HG03457 (cell line): ENCODE measurements around the gene GNE.
"Not testable (repeated sequence)": the region's sequence is repeated elsewhere in the genome, so short reads cannot be mapped to it uniquely, and the experiment has no call there.

ENCODE experiments used
- ATAC-seq: cut with Tn5 transposase; IDR thresholded peaks from one replicate; pipeline ENCODE4 v1.9.1; 2021; ENCODE audit warnings: moderate number of reproducible peaks; ENCODE audit not compliant: unreplicated experiment

GNE gene

GRCh38 chr9:36211510-36211909 is 46.7 kb downstream of the GNE start:
- ATAC-seq: no peak

GRCh38 chr9:36210722-36211121 is 47.5 kb downstream of the GNE start:
- no peak for ATAC-seq

GRCh38 chr9:36208521-36209253 is 49.6 kb downstream of the GNE start:
- ATAC-seq: no peak

GRCh38 chr9:36207546-36208012 is 50.7 kb downstream of the GNE start:
- ATAC-seq: no peak

GRCh38 chr9:36207016-36207415 is 51.2 kb downstream of the GNE start:
- no peak for ATAC-seq

- no peak for ATAC-seq
Measured at GRCh38 chr9:36204906-36205547, 53.2 kb downstream of the GNE start.

- ATAC-seq: no peak
Measured at GRCh38 chr9:36194326-36195000, 63.8 kb downstream of the GNE start.

- no peak for ATAC-seq
Measured at GRCh38 chr9:36193023-36193422, 65.2 kb downstream of the GNE start.

GRCh38 chr9:36192196-36192595 is 66.1 kb downstream of the GNE start:
- ATAC-seq: no peak

- no peak for ATAC-seq
Measured at GRCh38 chr9:36191686-36192085, 66.6 kb downstream of the GNE start.

GRCh38 chr9:36191290-36191645 is 67.0 kb downstream of the GNE start:
- peak; percentile 2 for ATAC-seq

- peak; percentile 92 for ATAC-seq
Measured at GRCh38 chr9:36190388-36191289, 67.6 kb downstream of the GNE start, which contains the start of gene CLTA. CLTA (plus strand) TSS chr9:36190921; CDS start chr9:36191057, 136 bp downstream.

GRCh38 chr9:36189976-36190375 is 68.3 kb downstream of the GNE start:
- no peak for ATAC-seq

GRCh38 chr9:36188212-36188611 is 70.0 kb downstream of the GNE start:
- ATAC-seq: no peak

GRCh38 chr9:36187414-36187813 is 70.8 kb downstream of the GNE start:
- no peak for ATAC-seq

- ATAC-seq: not testable (repeated sequence)
Measured at GRCh38 chr9:36180243-36180642, 78.0 kb downstream of the GNE start.

- no peak for ATAC-seq
Measured at GRCh38 chr9:36177571-36177970, 80.7 kb downstream of the GNE start.

GRCh38 chr9:36176496-36176895 is 81.8 kb downstream of the GNE start:
- ATAC-seq: not testable (repeated sequence)

- not testable (repeated sequence) for ATAC-seq
Measured at GRCh38 chr9:36175209-36175608, 83.0 kb downstream of the GNE start.

GRCh38 chr9:36174731-36175130 is 83.5 kb downstream of the GNE start:
- no peak for ATAC-seq

GRCh38 chr9:36174271-36174670 is 84.0 kb downstream of the GNE start:
- ATAC-seq: no peak
